Neural progenitor cell (in vitro differentiated cells): ENCODE measurements around the gene PHTF1.

Experiments
- EZH2 ChIP-seq: fragments of 200-600 bp; sonication (generic); IDR thresholded peaks from 2 replicates; pipeline ENCODE4 v1.6.1; 2017; ENCODE audit warnings: antibody characterized with exemption, mild to moderate bottlenecking, moderate library complexity
- EZH2phosphoT487 ChIP-seq: fragments of 200-600 bp; sonication (generic); IDR thresholded peaks from 2 replicates; pipeline ENCODE4 v1.6.1; 2017; ENCODE audit warnings: antibody characterized with exemption
- TF ChIP-seq, protein P1 (sequence below): fragments of 200-600 bp; sonication (generic); IDR thresholded peaks from 2 replicates; pipeline ENCODE4 v1.5.1; 2017; ENCODE audit warnings: antibody characterized with exemption, mild to moderate bottlenecking

DNA sequence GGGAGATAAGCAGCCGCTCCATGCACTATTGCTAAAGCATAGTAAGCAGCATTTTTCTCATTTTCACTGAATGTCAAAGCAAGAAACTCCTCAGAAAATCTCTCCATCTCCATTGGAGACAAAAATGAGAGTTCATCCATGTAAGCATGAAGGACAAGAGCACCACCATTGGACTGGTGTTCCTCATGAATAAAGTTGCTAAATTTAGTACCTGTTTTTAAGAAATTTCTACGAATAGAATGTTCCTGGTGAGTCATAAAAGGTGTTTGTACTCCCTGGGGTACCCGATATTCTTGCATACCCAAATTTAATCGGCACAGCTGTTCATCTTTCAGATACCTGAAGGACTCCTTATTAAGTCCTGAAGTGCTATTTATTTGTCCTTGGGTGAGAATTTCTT is 38.2 kb upstream of the PHTF1 start:
- no peak for TF ChIP-seq EZH2phosphoT487
- TF ChIP-seq, protein P1, sequence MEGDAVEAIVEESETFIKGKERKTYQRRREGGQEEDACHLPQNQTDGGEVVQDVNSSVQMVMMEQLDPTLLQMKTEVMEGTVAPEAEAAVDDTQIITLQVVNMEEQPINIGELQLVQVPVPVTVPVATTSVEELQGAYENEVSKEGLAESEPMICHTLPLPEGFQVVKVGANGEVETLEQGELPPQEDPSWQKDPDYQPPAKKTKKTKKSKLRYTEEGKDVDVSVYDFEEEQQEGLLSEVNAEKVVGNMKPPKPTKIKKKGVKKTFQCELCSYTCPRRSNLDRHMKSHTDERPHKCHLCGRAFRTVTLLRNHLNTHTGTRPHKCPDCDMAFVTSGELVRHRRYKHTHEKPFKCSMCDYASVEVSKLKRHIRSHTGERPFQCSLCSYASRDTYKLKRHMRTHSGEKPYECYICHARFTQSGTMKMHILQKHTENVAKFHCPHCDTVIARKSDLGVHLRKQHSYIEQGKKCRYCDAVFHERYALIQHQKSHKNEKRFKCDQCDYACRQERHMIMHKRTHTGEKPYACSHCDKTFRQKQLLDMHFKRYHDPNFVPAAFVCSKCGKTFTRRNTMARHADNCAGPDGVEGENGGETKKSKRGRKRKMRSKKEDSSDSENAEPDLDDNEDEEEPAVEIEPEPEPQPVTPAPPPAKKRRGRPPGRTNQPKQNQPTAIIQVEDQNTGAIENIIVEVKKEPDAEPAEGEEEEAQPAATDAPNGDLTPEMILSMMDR = no peak
- no peak for TF ChIP-seq EZH2
